ENCODE measurements around the gene SLC35D1.

- TF ChIP-seq ZNF274 (IDR thresholded peaks at IDR 0.05; ENCODE audit: low read depth, low read length), result no peak
- no peak for TF ChIP-seq YY1 (IDR thresholded peaks at IDR 0.05; ENCODE audit: insufficient read depth, insufficient read length)
- TF ChIP-seq SUZ12 (IDR thresholded peaks at IDR 0.05; ENCODE audit: extremely low read depth, insufficient read depth, insufficient read length), result no peak
Observed at GRCh38 chr1:66954208-66954607, 99.7 kb downstream of the SLC35D1 start.
